Keratinocyte (primary cell): ENCODE results near the gene SKA2.

Source experiments
- CTCF ChIP-seq, 3 experiments: IDR thresholded peaks in 1 of 3; conservative IDR thresholded peaks in 1 of 3; optimal IDR thresholded peaks in 1 of 3; 2 replicates in 2 of 3; 3 replicates in 1 of 3; pipeline versions ENCODE3 to v1.5.1; 2011; ENCODE audit warnings: low read length in 3 of 3, mild to moderate bottlenecking in 3 of 3, moderate library complexity in 2 of 3, control low read depth in 1 of 3, inconsistent platforms in 1 of 3; ENCODE audit not compliant: insufficient read depth in 2 of 3; ENCODE audit errors: extremely low read depth in 1 of 3
- EZH2 ChIP-seq: IDR thresholded peaks from one replicate; pipeline ENCODE4 v1.6.1; 2012; ENCODE audit warnings: inconsistent platforms, mild to moderate bottlenecking, low read length, moderate library complexity

- TF ChIP-seq EZH2 (no peak), CTCF (optimal IDR thresholded peaks at IDR 0.05 in 1 of 3, IDR thresholded peaks at IDR 0.05 in 1 of 3, conservative IDR thresholded peaks at IDR 0.05 in 1 of 3; ENCODE audit: extremely low read depth in 1 of 3, insufficient read depth in 2 of 3, low read length in 3 of 3) (no peak)
Observed at GRCh38 chr17:59174671-59175070, 19.7 kb upstream of the SKA2 start.
